Caco-2 (cell line): ENCODE data around the gene GBP1. TPM values are rescaled to one million over a fixed set of nuclear protein-coding genes. Genes with fewer than 3 reads are reported as not detected.
"Not testable (repeated sequence)": the region's sequence is repeated elsewhere in the genome, so short reads cannot be mapped to it uniquely, and the experiment has no call there.

Source experiments
- BruUV-seq: library from RNA; stranded (reverse); fragments of 400-500 nt; replicated peaks from 2 replicates; lab custom pipeline; 2021; lab: Mats Ljungman, UMichigan
- CTCF ChIA-PET: fragments of 300-600 bp; sonication (Branson Sonifier 250); formaldehyde crosslinking; loops from one replicate; lab custom pipeline; 2022; ENCODE audit warnings: antibody characterized with exemption; lab: Charles Lee
- POLR2A ChIA-PET: fragments of 300-600 bp; sonication (Branson Sonifier 250); formaldehyde crosslinking; loops from one replicate; lab custom pipeline; 2022; ENCODE audit warnings: antibody characterized with exemption; lab: Charles Lee
- DNase-seq, 2 experiments: peaks; one replicate each; pipeline versions ENCODE4 v3.0.0 to v3.0.0-alpha.2; 2020 to 2022
- H3K27me3 ChIP-seq: replicated peaks from 2 replicates; pipeline ENCODE4 v1.6.0; 2011; ENCODE audit warnings: low read length; ENCODE audit not compliant: control insufficient read depth, insufficient read depth
- H3K36me3 ChIP-seq: 2 replicates; pipeline ENCODE4 v1.5.1; 2011; ENCODE audit warnings: low read length; ENCODE audit not compliant: control insufficient read depth, insufficient read depth
- H3K4me1 ChIP-seq: fragments of 250-450 bp; sonication (Bioruptor Pico); 2 replicates; pipeline ENCODE4 v1.5.1; 2020; ENCODE audit warnings: mild to moderate bottlenecking
- H3K4me3 ChIP-seq: 2 replicates; pipeline ENCODE4 v1.5.1; 2011; ENCODE audit warnings: low read depth, mild to moderate bottlenecking, control low read depth, low read length
- H3K9me3 ChIP-seq: fragments of 250-450 bp; sonication (Bioruptor Pico); 2 replicates; pipeline ENCODE4 v1.5.1; 2020; ENCODE audit warnings: mild to moderate bottlenecking, moderate library complexity
- H3K27ac Mint-ChIP-seq: one replicate; pipeline ENCODE4 v1.8.0; 2022; ENCODE audit warnings: mixed read lengths; ENCODE audit not compliant: unreplicated experiment
- H3K27me3 Mint-ChIP-seq: one replicate; pipeline ENCODE4 v1.8.0; 2022; ENCODE audit warnings: mixed read lengths; ENCODE audit not compliant: insufficient read depth, unreplicated experiment
- H3K36me3 Mint-ChIP-seq: one replicate; pipeline ENCODE4 v1.8.0; 2022; ENCODE audit warnings: mild to moderate bottlenecking, mixed read lengths; ENCODE audit not compliant: insufficient read depth, unreplicated experiment
- H3K4me1 Mint-ChIP-seq: one replicate; pipeline ENCODE4 v1.8.0; 2022; ENCODE audit warnings: low read depth, mixed read lengths; ENCODE audit not compliant: unreplicated experiment
- H3K4me3 Mint-ChIP-seq: one replicate; pipeline ENCODE4 v1.8.0; 2022; ENCODE audit warnings: mild to moderate bottlenecking, moderate library complexity, mixed read lengths; ENCODE audit not compliant: unreplicated experiment
- H3K9me3 Mint-ChIP-seq: one replicate; pipeline ENCODE4 v1.8.0; 2022; ENCODE audit warnings: mixed read lengths; ENCODE audit not compliant: unreplicated experiment
- intact Hi-C: fragments of 100-400 bp; cut with micrococcal nuclease; formaldehyde crosslinking; loops from one replicate; pipeline ENCODE4 v1.10.0; 2022; ENCODE audit not compliant: unreplicated experiment
- total RNA-seq: library from RNA; stranded (reverse); gene quantifications from 2 replicates; pipeline ENCODE4 v1.2.3, GENCODE V29; 2022
- TF ChIP-seq, protein P1 (sequence below), 2 experiments: fragments of 200-600 bp in 1 of 2; IDR thresholded peaks; 1 replicate in 1 of 2; 2 replicates in 1 of 2; pipeline versions ENCODE4 v1.5.1 to v1.8.0; 2011 to 2022; ENCODE audit warnings: antibody characterized with exemption in 1 of 2, control low read depth in 1 of 2, inconsistent platforms in 1 of 2, low read depth in 1 of 2, low read length in 1 of 2, mild to moderate bottlenecking in 1 of 2, moderate library complexity in 1 of 2; ENCODE audit not compliant: insufficient read depth in 1 of 2, severe bottlenecking in 1 of 2, unreplicated experiment in 1 of 2

Gene GBP1
- total RNA-seq, 1 experiment from 2014 or later = 0.36 TPM

DNA sequence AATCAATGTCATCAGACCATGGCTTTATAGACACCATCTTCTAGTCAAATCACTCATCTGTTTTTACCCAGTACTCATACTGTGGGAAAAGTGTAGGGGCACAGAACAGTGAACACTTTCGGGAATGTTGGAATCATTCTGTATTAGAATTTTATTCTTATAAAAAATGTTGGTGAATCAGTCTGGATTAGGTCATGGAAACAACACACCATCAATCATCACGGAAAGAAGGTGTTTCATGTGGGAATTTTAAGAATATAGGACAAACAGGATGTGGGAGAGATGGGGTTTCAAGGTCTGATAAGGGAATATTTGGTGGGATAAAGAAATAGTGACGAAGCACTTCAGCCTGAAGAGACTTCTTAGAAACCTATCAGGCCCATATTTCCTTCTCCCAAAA is 17.3 kb downstream of the GBP1 start:
- H3K4me3 Mint-ChIP-seq = no peak overlapping the region
- ChIA-PET CTCF (no interaction called here), POLR2A (no interaction called here)
- H3K27me3 ChIP-seq = no peaks in the 10 kb centered on the region
- H3K36me3 Mint-ChIP-seq = no peaks in the 10 kb centered on the region
- TF ChIP-seq, protein P1, sequence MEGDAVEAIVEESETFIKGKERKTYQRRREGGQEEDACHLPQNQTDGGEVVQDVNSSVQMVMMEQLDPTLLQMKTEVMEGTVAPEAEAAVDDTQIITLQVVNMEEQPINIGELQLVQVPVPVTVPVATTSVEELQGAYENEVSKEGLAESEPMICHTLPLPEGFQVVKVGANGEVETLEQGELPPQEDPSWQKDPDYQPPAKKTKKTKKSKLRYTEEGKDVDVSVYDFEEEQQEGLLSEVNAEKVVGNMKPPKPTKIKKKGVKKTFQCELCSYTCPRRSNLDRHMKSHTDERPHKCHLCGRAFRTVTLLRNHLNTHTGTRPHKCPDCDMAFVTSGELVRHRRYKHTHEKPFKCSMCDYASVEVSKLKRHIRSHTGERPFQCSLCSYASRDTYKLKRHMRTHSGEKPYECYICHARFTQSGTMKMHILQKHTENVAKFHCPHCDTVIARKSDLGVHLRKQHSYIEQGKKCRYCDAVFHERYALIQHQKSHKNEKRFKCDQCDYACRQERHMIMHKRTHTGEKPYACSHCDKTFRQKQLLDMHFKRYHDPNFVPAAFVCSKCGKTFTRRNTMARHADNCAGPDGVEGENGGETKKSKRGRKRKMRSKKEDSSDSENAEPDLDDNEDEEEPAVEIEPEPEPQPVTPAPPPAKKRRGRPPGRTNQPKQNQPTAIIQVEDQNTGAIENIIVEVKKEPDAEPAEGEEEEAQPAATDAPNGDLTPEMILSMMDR (IDR thresholded peaks at IDR 0.05; ENCODE audit: insufficient read depth in 1 of 2, low read depth in 1 of 2, low read length in 1 of 2, severe bottlenecking in 1 of 2, unreplicated experiment in 1 of 2) = no peak
- BruUV-seq = no TSS peak
- H3K36me3 ChIP-seq = no peaks in the 10 kb centered on the region
- no peaks in the 10 kb centered on the region; the same call in 1 of the 2 replicates for H3K9me3 ChIP-seq
- no peak overlapping the region for H3K27ac Mint-ChIP-seq
- no peak overlapping the region for H3K4me3 ChIP-seq
- peaks cover 6% of the 10 kb centered on the region for H3K9me3 Mint-ChIP-seq
- no peaks in the 10 kb centered on the region for H3K27me3 Mint-ChIP-seq
- DNase-seq = no peak
- H3K4me1 Mint-ChIP-seq = no peaks in the 10 kb centered on the region
- H3K4me1 ChIP-seq = peaks cover 9% of the 10 kb centered on the region; the same call in 1 of the 2 replicates
- intact Hi-C loops = no loop called here

DNA sequence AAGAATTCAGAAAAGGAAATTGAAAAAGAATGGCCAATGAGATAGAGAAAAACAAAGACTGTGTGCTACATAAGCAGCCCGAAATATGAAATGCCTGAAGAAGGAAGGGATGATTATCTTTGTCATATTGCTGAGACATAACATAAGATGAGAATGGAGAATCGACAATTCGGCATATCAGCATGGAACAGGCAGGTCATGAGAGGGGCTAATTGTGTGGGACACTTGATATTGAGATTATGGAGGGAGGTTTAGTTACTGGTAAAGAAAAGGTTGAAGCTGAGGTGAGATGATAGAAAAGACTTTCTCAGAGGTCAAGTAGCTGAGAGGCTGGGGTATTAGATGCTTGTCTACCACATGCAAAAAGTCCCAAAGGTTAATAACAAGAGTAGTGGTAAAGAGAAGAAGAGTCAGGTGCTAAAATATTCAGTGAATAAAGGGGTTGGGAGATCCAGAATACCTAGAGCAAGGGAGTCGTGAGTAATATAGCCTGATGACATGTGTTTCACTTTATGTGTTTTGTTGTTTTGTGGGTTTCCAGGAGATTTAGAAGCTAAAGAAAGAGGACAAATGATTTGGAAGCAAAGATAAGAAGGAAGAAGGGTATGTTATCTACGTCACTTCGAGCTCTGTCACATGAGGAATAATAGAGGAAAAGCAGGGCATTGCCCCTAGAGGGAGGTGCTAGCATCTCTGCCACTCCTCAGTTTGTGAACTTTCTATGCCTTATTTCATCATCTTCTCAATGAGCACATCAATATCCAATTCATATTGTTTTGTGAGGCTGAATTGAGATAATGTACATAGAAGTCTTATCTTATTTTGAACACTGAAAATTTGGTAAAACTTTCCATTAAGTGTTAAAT is 18.5 kb downstream of the GBP1 start:
- DNase-seq, H3K4me3 Mint-ChIP-seq, H3K4me3 ChIP-seq, H3K9me3 Mint-ChIP-seq, BruUV-seq, H3K4me1 Mint-ChIP-seq, H3K27me3 ChIP-seq, H3K36me3 ChIP-seq, CTCF ChIA-PET, intact Hi-C loops, H3K27me3 Mint-ChIP-seq, H3K9me3 ChIP-seq, H3K27ac Mint-ChIP-seq, POLR2A ChIA-PET, H3K36me3 Mint-ChIP-seq, H3K4me1 ChIP-seq: not testable (repeated sequence)

DNA sequence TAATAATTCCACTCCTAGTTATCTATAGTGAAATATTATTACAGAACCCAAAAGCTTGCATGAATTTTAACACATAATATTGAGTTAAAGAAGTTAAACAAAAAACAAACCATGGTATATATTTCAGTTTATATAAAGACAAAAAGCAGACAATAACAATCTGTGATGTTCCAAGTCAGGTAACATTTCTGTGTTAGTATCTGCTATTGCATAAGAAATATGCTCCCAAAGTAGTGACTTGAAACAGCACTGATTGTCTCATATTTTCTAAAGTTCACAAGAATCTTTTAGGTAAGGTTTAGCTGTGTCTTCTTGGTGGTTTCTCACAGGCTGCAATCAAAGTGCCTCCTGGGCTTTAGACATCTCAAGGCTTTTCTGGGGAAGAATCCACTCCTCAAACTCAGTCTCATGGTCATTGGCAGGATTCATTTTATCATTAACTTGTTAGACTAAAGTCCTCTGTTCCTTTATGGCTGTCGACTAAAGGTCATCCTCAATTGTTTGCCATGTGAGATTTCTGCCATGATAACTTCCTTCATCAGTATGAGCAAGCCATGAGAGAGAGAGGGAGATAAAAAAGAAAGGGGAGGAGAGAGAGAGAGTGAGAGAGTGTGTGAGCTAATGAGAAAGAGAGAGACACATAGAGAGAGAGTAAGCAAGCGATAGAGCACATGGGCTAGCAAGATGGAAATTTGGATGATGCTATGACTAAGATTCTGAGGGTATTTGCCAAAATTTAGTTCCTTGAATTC is 19.9 kb downstream of the GBP1 start:
- TF ChIP-seq, protein P1 (IDR thresholded peaks at IDR 0.05; ENCODE audit: insufficient read depth in 1 of 2, low read depth in 1 of 2, low read length in 1 of 2, severe bottlenecking in 1 of 2, unreplicated experiment in 1 of 2) = no peak
- intact Hi-C loops = loop anchor here (2.0 kb wide), 1 partner anchor 22 kb away; the partner anchor contains the start of gene GBP3
- no peaks in the 10 kb centered on the region for H3K27me3 Mint-ChIP-seq
- no peak overlapping the region for H3K27ac Mint-ChIP-seq
- Histone ChIP-seq H3K36me3 (no peaks in the 10 kb centered on the region), H3K27me3 (no peaks in the 10 kb centered on the region), H3K4me3 (no peak overlapping the region), H3K9me3 (no peaks in the 10 kb centered on the region; the same call in 1 of the 2 replicates), H3K4me1 (peaks cover 9% of the 10 kb centered on the region; the same call in 1 of the 2 replicates)
- H3K36me3 Mint-ChIP-seq = no peaks in the 10 kb centered on the region
- ChIA-PET POLR2A (no interaction called here), CTCF (no interaction called here)
- DNase-seq = peak; percentile 61 to 63
- no peak overlapping the region for H3K4me3 Mint-ChIP-seq
- H3K9me3 Mint-ChIP-seq = peaks cover 18% of the 10 kb centered on the region
- BruUV-seq = no TSS peak
- no peaks in the 10 kb centered on the region for H3K4me1 Mint-ChIP-seq
